H1 (cell line): Measurements from ENCODE around the gene BRSK2.

ENCODE experiments used
- BACH1 ChIP-seq: IDR thresholded peaks from 2 replicates; pipeline ENCODE4 v1.6.1; 2012; ENCODE audit warnings: low read length, improper control_type of control experiment
- CTCF ChIP-seq, 3 experiments: IDR thresholded peaks; 1 replicate in 2 of 3; 2 replicates in 1 of 3; pipeline versions ENCODE4 v1.5.1 to v1.6.1; 2011; ENCODE audit warnings: low read length in 3 of 3, mild to moderate bottlenecking in 3 of 3, inconsistent platforms in 2 of 3, low read depth in 1 of 3, moderate library complexity in 1 of 3; ENCODE audit not compliant: insufficient read depth in 1 of 3; ENCODE audit errors: control extremely low read depth in 1 of 3
- EGR1 ChIP-seq: IDR thresholded peaks from 2 replicates; pipeline ENCODE4 v1.6.1; 2011; ENCODE audit warnings: low read depth, low read length, borderline replicate concordance
- EZH2 ChIP-seq: fragments of 200-600 bp; sonication (generic); IDR thresholded peaks from 2 replicates; pipeline ENCODE4 v1.7.1; 2012; ENCODE audit warnings: low read depth, mild to moderate bottlenecking, moderate library complexity, low read length, inconsistent platforms; ENCODE audit not compliant: severe bottlenecking
- POLR2A ChIP-seq, 2 experiments: IDR thresholded peaks; 1 replicate in 1 of 2; 2 replicates in 1 of 2; pipeline ENCODE4 v1.6.1; 2011; ENCODE audit warnings: low read depth in 2 of 2, low read length in 2 of 2, mild to moderate bottlenecking in 2 of 2; ENCODE audit errors: control extremely low read depth in 1 of 2
- SAP30 ChIP-seq: fragments of 300-600 bp; sonication (generic); IDR thresholded peaks from 2 replicates; pipeline ENCODE4 v1.7.1; 2012; ENCODE audit warnings: low read length, moderate library complexity, mild to moderate bottlenecking, inconsistent platforms; ENCODE audit not compliant: insufficient read depth, insufficient replicate concordance
- TCF12 ChIP-seq: IDR thresholded peaks from 2 replicates; pipeline ENCODE4 v1.6.1; 2011; ENCODE audit warnings: low read depth, mild to moderate bottlenecking, low read length

- TF ChIP-seq CTCF (IDR thresholded peaks at IDR 0.05; ENCODE audit: control extremely low read depth in 1 of 3, insufficient read depth in 1 of 3, low read depth in 1 of 3, low read length in 3 of 3), result no peak
- TF ChIP-seq TCF12, result no peak
- no peak for TF ChIP-seq EGR1
- no peak for TF ChIP-seq SAP30
- TF ChIP-seq POLR2A (IDR thresholded peaks at IDR 0.05; ENCODE audit: control extremely low read depth in 1 of 2, low read depth in 2 of 2, low read length in 2 of 2), result no peak
- TF ChIP-seq BACH1, result no peak
- no peak for TF ChIP-seq EZH2
Measured at GRCh38 chr11:1454576-1454975, 64.8 kb downstream of the BRSK2 start.
